Activated CD8-positive, alpha-beta memory T cell treated with anti-CD3 and anti-CD28 coated beads, Interleukin-2, amount 50 U/mL, for 48 hours (primary cell): Measurements from ENCODE around the gene GPR4.
"Not testable (repeated sequence)": the region's sequence is repeated elsewhere in the genome, so short reads cannot be mapped to it uniquely, and the experiment has no call there.

ENCODE experiments used
- DNase-seq: peaks from one replicate; pipeline ENCODE4 v3.0.0-alpha.2; 2020

The GPR4 gene

DNA sequence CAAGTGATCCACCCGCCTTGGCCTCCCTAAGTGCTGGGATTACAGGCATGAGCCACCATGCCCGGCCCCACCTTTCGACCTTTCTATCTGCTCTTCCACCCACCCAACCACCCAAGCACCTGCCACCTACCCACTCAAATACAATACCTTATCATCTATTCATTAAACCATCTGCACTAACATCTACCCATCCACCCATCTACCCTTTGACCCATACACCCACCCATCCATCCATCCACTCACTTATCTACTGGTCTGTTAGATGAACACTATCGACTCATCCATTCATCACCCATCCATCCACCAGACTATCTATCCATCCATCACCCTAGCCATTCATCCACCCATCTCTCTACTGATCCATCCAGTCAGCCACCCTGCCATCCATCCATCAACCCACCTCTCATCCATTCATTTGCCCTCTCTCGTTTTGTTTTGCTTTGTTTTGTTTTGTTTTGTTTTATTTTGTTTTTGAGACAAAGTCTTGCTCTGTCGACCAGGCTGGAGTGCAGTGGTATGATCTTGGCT is 20.0 kb upstream of the GPR4 start:
- DNase-seq = no peak

DNA sequence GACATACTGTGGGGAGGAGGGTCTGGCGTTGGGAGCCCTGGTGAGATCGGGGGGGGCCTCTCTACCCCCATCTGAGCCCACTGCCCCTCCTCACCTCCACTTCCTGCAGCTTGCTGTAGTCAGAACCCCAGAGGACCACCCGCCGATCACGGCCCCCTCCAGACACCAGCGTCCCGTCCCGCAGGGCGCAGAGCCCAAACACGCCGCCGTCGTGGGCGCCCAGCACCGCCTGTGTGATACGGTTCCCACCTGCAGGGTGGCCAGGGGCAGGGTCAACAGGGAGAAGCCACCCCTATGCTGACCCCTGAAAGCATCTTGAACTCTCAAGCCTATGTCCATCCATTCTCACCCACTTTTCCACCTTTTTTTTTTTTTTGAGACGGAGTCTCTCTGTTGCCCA is 19.4 kb upstream of the GPR4 start:
- DNase-seq = no peak

DNA sequence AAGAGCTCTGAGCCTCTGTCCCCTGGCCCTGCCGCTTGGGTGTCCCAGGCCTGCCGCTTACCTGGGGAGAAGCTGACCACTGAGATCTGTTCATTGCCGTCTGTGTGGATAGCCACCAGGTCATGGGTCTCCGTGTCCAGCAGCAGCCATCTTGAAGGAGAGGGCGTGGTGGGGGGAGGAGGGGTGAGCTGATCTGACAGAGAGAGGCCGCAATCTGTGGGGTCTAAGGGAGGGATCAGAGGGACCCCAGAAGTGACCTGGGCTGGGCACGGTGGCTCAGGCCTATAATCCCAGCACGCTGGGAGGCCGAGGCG is 14.6 kb upstream of the GPR4 start:
- DNase-seq = no peak

DNA sequence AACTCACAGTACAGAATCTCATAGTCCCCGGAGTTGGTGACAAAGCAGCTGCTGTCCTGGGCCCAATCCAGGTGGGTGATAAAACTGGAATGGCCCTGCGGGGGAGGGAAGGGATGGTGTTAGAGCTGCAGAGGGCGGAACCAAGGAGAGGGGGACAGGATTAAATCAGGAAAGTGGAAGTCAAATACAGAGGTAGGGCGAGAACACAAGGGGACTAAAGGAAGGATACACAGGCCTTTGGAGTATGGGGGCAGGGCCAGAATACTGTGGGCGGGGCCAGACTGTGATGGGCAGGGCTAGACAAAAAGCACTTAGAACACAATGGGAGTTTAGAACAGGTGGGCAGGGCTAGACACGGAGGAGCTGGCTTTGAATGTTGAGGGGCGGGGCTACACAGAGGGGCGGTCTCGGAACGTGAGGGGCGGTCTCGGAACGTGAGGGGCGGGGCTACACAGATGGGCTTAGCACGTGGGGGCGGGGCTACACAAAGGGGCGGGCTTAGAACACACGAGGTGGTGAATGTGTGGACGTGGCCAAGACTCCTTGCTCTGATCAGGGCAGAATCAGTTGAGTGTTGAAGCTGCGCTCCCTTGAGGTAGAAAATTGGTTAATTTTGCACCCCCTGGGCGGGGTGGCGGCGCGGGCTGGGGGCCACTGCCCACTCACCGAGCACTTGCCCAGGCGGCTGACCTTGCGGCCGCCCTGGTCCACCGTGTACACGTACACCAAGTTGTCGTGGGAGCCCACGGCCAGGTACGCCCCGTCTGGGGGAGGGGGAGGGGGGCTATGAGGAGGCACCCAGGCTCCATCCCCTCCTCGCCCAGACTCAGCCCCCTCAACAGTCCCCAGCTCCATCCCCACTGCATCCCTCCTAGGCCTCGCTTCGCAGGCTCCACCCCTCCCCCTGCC is 14.0 kb upstream of the GPR4 start:
- peak; percentile 93 for DNase-seq

DNA sequence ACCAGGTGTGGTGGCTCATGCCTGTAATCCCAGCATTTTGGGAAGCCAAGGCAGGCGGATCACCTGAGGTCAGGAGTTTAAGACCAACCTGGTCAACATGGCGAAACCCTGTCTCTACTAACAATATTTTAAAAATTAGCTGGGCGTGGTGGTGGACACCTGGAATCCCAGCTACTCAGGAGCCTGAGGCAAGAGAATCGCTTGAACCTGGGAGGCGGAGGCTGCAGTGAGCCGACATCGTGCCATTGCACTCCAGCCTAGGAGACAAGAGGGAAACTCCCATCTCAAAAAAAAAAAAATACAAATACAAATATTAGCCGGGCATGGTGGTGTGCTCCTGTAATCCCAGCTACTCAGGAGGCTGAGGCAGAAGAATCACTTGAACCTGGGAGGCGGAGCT is 13.0 kb upstream of the GPR4 start:
- not testable (repeated sequence) for DNase-seq

DNA sequence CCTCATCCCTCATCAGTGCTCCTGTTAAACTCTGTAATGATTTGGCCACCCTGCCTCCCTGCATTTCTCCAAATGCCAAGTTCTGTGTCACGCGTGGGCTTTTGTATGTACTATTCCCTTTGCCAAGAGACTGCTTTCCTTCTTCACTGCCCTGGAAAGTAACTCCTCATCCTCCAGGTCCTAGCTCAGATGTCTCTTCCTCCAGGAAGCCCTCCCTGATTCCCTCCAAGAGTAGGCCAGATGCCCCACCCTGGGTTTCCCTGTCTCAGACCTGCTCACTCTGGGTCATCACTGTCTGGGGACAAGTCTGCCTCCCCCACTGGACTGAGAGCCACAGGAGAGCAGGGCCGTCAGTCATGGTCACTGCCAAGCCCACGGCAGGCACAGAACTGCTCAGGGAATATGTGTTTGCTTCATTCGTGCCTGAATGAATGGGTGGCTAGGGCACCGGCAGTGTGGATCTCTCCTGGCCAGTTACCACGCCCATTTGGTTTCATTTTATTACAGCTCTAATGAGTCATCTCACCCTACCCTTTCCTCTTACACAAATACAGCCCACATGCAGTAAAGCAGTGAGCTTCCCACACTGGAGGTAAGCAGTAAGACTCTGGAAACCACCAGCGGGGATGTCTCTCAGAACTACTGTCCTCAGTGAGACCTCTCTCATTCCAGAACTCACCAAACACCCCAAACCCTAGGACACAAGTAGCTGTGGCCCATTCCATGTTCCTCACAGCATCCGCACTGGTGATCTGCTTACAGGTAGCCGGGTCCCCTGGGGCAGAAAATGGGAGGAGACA is 12.1 kb upstream of the GPR4 start:
- no peak for DNase-seq

DNA sequence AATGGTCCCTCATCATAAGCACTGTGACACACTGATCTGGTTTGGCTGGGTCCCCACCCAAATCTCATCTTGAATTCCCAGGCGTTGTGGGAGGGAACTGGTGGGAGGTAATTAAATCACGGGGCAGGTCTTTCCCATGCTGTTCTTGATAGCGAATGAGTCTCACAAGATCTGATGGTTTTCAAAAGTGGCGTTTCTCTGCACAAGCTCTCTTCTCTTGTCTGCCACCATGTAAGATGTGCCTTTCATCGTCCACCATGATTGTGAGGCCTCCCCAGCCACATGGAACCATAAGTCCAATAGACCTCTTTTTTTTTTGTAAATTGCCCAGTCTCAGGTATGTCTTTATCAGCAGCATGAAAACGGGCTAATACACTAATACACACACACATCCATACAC is 6.9 kb upstream of the GPR4 start:
- DNase-seq = no peak

DNA sequence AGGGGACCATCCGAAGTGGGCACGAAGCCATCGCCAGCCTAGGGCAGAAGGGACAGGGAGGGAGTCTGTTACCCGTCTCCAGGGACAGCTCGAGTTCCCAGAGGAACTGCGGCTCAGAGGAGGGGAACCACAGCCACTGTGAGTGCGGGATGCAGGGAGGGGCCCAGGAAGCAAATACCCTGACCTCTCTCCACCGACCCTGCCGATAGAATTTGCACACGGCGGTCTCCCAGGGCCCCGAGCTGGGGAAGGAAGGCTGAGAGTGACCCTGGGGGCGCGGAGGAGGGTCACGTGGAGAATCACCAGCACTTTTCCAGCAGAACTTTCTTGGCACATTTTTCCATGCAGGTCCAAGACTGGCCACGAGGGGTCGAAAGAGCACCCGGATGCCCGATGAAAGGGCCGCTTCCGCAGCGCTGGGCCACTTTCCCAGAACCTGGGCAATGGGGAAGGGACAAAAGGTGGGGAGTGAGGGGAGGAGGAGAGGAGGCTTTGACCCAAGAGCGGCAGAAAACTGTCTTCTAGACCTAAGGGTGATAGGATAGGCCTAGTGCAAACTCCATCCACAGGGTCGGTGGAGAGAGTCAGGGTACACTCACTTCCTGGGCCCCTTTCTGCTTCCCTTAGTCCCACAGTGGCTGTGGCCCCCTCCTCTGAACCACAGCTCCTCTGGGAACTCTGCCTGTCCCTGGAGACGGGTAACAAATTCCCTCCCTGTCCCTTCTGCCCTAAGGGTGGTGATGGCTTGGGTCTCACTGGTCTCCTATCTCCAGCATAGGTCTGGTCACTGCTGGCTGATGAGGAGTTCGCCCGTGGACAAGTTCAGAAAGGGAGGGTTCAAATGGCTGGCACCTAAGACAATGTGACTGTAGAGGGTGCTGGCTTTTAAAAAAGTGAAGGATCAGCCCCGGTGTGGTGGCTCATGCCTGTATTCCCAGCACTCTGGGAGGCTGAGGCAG is 5.3 kb upstream of the GPR4 start:
- peak; percentile 74 for DNase-seq

DNA sequence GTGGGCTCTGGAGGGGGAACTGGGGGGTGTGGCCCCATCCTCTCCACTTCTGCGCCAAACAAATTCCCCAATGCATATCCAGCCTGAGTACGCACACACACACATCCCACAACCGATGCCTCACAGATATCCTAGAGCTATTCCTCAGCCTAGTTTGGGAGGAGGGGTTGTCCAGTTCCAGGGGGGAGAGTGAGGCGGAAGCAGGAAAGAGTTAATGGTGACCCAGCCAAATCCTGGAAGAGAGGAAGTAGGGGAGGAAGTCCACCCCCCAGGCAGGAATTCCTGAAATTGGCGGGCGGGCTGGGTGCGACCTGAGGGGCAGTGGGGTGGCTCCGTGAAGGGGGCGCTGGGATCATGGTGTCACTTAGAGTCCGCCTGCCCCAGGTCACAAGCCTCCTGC is 897 bp downstream of the GPR4 start:
- DNase-seq = no peak

DNA sequence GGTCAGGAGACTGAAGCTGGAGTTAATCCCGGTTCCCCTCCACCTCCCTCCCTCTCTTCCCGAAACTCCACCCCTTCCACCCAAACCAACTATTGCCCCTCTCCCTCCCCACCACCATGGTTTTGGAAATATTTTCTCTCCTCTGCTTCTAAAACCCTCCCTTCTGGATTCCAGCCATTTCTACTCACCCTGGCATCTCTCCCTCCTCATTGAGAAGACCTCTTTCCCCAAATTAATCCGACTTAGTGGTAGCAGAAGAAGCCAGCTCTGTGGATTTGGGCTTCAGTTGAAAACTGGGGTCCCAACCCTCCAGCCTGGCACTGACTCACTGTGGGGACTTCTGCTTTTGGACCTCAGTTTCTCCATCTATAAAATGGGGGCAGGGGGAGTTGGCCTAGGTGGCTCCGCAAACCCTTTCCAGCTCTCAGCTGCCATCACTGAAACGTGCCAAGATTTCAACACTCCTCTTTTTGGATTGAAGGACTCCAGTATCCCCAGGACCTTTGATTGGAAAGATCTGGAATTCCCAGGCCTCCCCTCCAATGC is 1.6 kb downstream of the GPR4 start:
- DNase-seq = no peak

DNA sequence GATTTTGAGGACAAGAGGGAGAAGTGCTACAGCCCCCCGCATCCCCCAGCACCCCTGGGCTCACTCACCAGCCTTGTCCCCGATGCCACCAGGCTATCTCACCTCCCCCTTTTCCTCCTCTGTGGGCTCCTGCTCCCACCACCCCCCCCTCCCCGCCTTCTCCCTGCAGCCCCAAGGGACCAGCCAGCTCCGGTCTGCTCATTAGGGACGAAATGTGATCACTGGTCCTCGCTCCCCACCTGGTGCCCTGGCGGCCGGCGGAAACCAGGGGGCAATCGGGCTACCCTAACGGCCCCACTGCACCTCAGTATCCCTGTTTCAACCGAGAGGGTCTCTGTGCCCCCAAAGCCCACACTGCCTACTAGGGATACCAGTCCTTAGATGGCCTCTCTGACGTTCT is 2.7 kb downstream of the GPR4 start:
- no peak for DNase-seq

DNA sequence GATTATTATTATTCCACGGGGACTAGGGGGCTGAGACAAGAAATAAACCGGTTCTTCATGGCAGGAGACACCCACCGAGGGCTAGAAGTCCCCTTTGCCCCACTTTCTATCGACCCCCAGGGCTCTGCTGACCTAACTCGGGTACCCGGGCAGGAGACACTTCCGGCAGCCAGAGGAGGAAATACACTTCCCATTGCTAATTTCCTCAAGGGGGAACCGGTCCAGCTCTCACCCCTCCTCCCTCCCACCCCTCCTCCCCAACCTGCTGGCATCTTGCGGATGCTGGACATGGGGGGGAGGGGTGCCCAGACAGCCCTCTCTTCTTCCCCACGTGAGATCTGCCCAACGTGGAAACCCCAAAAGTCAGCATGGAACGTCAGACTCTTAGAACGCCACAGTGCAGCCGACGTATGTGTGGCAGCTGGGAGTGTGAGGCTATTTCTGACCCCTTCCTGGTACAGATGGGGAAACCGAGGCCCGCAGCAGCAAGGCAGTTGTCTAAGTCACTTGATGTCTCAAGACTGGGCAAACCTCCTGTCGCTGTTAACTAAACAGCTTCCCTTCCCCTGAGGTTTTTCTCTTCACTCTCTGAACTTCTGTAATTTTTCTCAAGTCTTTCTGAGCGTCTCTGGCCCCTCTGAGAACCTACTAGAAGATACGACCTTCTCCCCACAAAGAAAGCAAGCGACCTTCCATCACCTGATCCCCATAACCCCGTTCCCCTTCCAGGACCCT is 3.6 kb downstream of the GPR4 start:
- DNase-seq = no peak

DNA sequence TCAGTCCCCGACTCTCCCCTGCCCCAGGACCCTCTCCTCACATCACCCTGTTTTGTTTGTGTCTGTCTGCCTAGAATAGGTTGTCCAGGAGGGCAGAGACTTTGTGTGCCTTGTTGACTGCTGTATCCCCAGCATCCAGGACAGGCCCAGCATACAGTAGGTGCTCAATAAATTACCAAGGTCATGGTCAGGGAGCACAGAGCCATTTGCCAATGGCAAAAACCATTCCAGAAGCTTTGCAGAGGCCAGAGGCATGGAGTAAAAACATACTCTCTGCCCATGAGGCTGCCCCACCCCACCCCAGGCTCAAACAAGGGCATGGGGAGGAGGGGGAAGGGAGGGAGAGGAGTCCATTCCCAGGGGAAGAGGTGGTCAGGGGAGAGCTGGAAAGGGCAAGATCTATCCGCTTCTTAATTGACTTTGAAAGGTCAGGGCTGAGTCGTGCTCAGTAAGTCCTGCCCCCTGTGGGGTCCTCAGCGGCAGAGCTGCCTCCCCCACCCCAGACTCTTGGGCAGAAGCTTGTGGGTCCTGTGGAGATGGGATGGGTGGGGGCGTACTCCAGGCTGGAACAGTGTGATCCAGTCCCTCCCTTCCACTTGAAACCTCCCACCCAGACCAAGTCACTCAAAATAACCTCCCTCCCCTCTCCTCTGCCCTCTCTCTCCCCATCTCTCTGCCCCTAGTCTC is 4.4 kb downstream of the GPR4 start:
- DNase-seq = no peak

DNA sequence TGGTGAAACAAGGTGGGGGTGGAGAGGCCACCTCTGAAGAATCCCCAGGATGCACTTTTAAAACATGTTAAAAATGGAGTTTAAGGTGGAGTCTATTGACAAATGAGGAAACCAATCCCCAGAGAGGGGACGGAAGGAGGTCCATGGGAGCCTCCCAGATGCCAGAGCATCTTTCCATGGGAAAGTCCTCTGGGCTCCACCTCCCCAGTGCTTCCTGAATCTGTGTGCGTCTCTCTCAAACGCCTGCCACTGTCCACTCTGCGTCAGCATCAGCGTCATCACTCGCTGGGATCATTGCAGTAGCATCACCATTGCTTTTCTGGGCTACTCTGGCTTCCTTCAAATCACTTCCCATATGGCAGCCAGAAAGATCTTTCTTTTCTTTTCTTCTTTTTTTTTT is 6.2 kb downstream of the GPR4 start:
- DNase-seq = no peak

DNA sequence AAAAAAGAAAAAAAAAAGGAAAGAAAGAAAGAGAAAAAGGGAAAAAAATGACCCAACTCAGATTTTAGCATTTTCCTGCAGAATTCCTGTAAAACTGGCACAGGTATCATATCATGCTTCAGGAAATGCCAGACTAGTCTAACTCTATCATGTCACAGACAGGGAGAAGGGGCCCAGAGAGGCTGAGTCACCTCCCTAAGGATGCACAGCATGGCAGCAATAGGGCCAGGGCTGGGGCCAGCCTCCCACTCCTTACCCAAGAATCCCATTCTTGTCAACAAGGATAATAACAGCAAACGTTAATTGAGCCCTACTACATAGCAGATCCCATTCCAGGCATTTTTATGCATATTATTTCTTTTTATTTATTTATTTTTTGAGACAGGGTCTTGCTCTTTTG is 8.5 kb downstream of the GPR4 start:
- DNase-seq = no peak

DNA sequence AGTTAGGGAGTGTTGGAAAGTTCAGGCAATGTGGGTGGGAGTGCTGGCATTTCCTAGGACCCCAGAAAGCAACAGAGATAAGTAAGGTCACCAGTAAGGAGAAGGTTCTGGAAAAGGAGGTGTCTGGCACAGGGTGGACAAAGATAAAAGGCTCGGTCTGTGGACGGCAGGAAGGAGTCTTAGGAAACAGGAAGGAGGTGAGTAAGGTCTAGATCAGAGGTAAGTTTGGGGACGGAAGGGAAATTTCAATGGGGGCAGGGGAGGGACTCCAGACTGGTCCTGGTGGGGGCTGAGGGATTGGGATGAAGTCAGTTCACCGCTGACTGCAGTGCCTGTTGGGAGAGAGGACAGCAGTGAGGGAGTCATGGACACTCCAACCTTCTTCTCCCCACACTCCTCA is 9.6 kb downstream of the GPR4 start:
- no peak for DNase-seq

DNA sequence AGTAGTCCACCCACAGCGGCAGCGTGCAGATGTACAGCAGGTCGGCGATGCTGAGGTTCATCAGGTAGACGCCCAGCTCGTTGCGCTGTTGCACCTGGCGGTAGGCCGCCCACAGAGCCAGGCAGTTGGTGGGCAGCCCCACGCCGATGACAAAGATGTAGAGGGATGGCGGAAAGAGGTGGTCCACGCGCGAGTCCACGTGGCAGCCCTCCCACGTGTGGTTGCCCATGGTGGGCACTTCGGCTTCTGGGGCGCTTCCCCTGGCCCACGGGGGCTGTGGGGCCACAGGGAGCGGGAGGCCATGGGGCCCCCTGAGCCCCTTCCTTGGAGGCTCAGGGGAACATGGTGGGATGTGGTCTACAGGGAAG is 10.4 kb downstream of the GPR4 start:
- DNase-seq = no peak

DNA sequence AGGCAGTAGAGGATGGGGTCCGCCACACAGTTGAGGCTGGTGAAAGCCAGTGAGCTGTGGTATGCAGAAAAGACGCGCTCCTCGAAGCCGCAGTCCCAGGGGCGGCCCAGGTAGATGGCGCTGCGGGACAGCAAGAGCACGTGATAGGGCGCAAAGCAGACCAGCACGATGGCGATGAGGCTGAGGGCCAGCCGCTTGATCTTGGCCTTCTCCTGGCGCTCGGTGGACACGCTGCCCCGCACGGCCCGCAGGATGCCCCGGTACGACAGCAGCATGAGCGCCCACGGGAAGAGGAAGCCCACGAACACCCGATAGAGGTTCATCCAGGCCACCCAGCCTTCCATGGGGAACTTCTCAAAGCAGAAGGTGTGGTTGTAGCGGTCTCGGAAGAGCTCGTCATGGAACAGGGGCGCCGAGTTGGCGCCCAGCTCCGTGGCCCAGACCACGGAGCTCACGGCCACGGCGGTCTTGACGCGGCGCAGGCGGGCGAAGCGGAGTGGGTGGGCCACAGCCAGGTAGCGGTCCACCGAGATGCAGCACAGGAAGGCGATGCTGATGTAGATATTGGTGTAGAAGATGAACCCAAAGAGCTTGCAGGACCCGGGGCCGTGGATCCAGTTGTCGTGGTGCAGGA is 10.9 kb downstream of the GPR4 start:
- peak; percentile 71 for DNase-seq

DNA sequence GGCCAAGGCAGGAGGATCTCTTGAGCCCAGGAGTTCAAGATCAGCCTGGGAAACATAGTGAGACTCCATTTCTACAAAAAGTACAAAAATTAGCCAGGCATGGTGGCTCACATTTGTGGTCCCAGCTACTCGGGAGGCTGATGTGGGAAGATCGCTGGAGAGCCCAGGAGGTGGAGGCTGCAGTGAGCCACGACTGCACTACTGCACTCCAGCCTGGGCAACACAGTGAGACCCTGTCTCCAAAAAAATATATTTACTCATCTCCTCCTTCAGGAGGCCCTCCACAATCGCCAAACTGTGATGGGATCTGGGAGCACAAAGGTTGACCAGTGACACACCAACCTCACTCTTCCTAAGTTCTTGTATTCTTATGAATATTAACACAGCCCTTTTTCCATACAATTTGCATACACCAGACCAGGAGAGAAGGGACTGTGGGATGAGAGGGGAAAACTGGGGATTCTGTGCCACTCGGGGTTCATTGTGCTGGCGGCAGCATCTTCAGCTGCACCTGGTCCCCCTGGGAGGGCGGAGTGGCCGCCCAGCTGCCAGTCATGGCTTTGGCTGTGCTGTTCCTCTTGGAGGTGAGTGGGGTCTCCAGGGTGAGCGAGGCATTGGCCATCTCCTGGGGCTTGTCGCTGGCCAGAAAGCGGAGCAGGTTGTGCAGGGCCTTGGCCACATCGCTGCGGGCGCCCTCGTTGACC is 11.6 kb downstream of the GPR4 start:
- no peak for DNase-seq

DNA sequence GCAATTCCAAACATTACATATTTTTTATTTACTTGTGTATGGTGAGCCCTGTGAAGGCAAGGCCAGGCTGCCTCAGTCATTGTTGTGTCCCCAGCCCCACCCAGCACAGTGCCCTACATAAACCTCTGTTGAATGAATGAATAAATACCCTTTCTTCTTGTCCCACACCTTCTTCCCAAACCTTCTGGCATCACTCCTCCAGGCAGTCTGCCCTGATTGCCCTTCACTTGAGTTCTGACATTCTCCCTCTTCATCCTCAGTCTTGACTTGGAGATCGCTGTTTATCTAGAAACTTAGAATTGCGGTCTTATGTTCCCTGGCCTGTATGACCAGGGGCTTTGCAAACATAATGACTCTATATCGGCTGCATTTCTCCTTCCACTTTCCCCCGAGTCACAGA is 12.2 kb downstream of the GPR4 start:
- no peak for DNase-seq
